MCF 10A (cell line): Measurements from ENCODE around the gene MACIR. TPM values are rescaled to one million over a fixed set of nuclear protein-coding genes. Genes with fewer than 3 reads are reported as not detected.
A peak's percentile ranks its signal among the peaks of the same experiment; 100 is the strongest.

Source experiments
- BruUV-seq: library from RNA; stranded (reverse); fragments of 400-500 nt; replicated peaks from 2 replicates; lab custom pipeline; 2021; lab: Mats Ljungman, UMichigan
- CTCF ChIA-PET: fragments of 300-600 bp; sonication (Branson Sonifier 250); formaldehyde crosslinking; extraction: SDS; loops from one replicate; lab custom pipeline; 2021; ENCODE audit warnings: antibody characterized with exemption, inconsistent platforms; lab: Yijun Ruan, JAX
- POLR2A ChIA-PET: fragments of 300-600, 350-650 bp; sonication (Branson Sonifier 250); formaldehyde crosslinking; extraction: SDS; loops from one replicate; lab custom pipeline; 2020; ENCODE audit warnings: antibody characterized with exemption, inconsistent platforms; lab: Yijun Ruan, JAX
- DNase-seq: peaks from one replicate; pipeline ENCODE4 v3.0.0-alpha.2; 2018; ENCODE audit not compliant: unreplicated experiment
- H3K27ac Mint-ChIP-seq: one replicate; pipeline ENCODE4 v1.8.0; 2022; ENCODE audit warnings: mild to moderate bottlenecking, low read depth, mixed read lengths; ENCODE audit not compliant: unreplicated experiment
- H3K27me3 Mint-ChIP-seq: one replicate; pipeline ENCODE4 v1.8.0; 2022; ENCODE audit warnings: mixed read lengths; ENCODE audit not compliant: insufficient read depth, unreplicated experiment
- H3K36me3 Mint-ChIP-seq: one replicate; pipeline ENCODE4 v1.8.0; 2022; ENCODE audit warnings: mild to moderate bottlenecking, moderate library complexity, mixed read lengths; ENCODE audit not compliant: insufficient read depth, unreplicated experiment
- H3K4me1 Mint-ChIP-seq: one replicate; pipeline ENCODE4 v1.8.0; 2022; ENCODE audit warnings: mixed read lengths; ENCODE audit not compliant: insufficient read depth, unreplicated experiment
- H3K4me3 Mint-ChIP-seq: one replicate; pipeline ENCODE4 v1.8.0; 2022; ENCODE audit warnings: mild to moderate bottlenecking, moderate library complexity, mixed read lengths; ENCODE audit not compliant: unreplicated experiment
- H3K9me3 Mint-ChIP-seq: one replicate; pipeline ENCODE4 v1.8.0; 2022; ENCODE audit warnings: mixed read lengths; ENCODE audit not compliant: unreplicated experiment
- intact Hi-C: fragments of 100-400 bp; cut with micrococcal nuclease; formaldehyde crosslinking; loops from 2 replicates; pipeline ENCODE4 v1.14.1; 2022
- total RNA-seq: library from RNA; stranded (reverse); gene quantifications from 2 replicates; pipeline ENCODE4 v1.2.3, GENCODE V29; 2022
- TF ChIP-seq, protein P1 (sequence below): fragments of 200-600 bp; IDR thresholded peaks from one replicate; pipeline ENCODE4 v1.8.0; 2022; ENCODE audit warnings: antibody characterized with exemption, mild to moderate bottlenecking; ENCODE audit not compliant: unreplicated experiment

MACIR gene
- total RNA-seq, 1 experiment from 2014 or later, result 8.9 TPM

DNA sequence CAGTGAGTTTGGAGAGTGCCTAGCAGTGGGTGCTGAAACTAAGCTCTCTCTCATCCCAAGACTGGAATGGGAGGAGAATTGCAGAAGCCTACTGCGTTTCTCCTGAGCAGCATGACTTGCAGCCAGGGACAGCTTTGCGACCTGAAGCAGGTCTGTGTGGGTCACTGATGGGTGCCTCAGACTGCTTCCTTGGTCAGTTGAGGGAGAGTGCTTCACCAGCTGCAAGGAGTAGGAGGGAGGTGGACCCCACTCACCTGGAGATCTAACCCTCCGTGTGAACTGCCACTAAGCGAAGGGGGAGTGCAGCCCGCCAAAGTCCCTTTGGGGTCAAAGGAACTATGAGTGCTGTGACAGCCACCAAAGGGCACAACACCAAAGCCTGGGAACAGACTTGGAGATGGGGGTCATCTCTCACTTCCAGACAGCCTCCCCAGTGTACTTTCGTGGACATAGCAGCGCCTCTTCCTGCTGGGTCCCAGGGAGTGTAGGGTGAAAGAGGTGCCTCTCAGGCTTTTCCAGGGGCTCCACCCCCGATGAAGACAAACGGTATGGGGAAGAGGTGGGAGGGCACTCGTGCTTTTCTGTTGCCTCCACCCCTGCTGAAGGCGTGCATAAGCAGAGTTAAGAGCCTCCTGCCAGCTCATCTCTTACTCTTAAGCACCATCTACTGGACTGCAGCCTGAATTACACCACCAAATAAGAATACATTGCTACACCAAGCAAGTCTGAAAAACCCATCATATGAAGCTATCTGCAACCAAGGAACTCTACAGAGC is 34.3 kb upstream of the MACIR start:
- CTCF ChIA-PET, result interaction anchor here (0.5 to 3.8 kb wide), 38 partner anchors 8 to 639 kb away, joined by 3 to 58 read pairs (median 4); no protein-coding TSS in a partner anchor
- TF ChIP-seq, protein P1, sequence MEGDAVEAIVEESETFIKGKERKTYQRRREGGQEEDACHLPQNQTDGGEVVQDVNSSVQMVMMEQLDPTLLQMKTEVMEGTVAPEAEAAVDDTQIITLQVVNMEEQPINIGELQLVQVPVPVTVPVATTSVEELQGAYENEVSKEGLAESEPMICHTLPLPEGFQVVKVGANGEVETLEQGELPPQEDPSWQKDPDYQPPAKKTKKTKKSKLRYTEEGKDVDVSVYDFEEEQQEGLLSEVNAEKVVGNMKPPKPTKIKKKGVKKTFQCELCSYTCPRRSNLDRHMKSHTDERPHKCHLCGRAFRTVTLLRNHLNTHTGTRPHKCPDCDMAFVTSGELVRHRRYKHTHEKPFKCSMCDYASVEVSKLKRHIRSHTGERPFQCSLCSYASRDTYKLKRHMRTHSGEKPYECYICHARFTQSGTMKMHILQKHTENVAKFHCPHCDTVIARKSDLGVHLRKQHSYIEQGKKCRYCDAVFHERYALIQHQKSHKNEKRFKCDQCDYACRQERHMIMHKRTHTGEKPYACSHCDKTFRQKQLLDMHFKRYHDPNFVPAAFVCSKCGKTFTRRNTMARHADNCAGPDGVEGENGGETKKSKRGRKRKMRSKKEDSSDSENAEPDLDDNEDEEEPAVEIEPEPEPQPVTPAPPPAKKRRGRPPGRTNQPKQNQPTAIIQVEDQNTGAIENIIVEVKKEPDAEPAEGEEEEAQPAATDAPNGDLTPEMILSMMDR, result peak; percentile 65
- H3K4me3 Mint-ChIP-seq, result no peak overlapping the region
- no peaks in the 10 kb centered on the region for H3K27me3 Mint-ChIP-seq
- H3K36me3 Mint-ChIP-seq, result no peaks in the 10 kb centered on the region
- peak; percentile 74 for DNase-seq
- H3K9me3 Mint-ChIP-seq, result no peaks in the 10 kb centered on the region
- intact Hi-C loops, result loop anchor here (1.0 to 2.0 kb wide), 2 partner anchors 641 to 688 kb away; no protein-coding TSS in a partner anchor
- no TSS peak for BruUV-seq
- H3K4me1 Mint-ChIP-seq, result no peaks in the 10 kb centered on the region
- POLR2A ChIA-PET, result interaction anchor here (0.7 to 1.3 kb wide), 2 partner anchors 34 to 466 kb away, joined by 3 to 5 read pairs; partner anchors contain the start of gene MACIR
- no peak overlapping the region for H3K27ac Mint-ChIP-seq

DNA sequence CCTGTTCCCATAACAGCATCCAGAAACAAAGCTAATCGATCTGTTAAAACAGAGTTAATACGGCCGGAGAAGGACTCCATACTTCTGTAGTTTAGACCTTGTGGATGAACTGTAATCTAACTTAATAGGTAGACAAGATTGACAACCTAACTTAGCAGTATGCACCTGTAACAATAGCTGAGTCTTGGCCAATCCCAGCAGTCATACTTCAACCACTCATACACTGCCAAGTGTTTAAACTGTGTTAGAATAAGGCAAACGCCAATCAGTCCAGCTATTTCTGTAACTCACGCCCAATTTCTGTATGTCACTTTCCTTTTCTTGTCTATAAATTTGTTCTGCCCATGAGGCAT is 33.7 kb upstream of the MACIR start:
- Mint-ChIP-seq H3K27me3 (no peaks in the 10 kb centered on the region), H3K36me3 (no peaks in the 10 kb centered on the region), H3K4me3 (no peak overlapping the region), H3K9me3 (no peaks in the 10 kb centered on the region), H3K27ac (no peak overlapping the region), H3K4me1 (no peaks in the 10 kb centered on the region)
- BruUV-seq, result no TSS peak
- no peak for DNase-seq
- ChIA-PET POLR2A (interaction anchor here (0.7 to 1.3 kb wide), 2 partner anchors 34 to 467 kb away, joined by 3 to 5 read pairs; partner anchors contain the start of gene MACIR), CTCF (interaction anchor here (0.5 to 3.8 kb wide), 36 partner anchors 8 to 639 kb away, joined by 3 to 58 read pairs (median 4); no protein-coding TSS in a partner anchor)
- intact Hi-C loops, result loop anchor here (1.0 to 2.0 kb wide), 2 partner anchors 642 to 688 kb away; no protein-coding TSS in a partner anchor
- TF ChIP-seq, protein P1, result peak; percentile 1

DNA sequence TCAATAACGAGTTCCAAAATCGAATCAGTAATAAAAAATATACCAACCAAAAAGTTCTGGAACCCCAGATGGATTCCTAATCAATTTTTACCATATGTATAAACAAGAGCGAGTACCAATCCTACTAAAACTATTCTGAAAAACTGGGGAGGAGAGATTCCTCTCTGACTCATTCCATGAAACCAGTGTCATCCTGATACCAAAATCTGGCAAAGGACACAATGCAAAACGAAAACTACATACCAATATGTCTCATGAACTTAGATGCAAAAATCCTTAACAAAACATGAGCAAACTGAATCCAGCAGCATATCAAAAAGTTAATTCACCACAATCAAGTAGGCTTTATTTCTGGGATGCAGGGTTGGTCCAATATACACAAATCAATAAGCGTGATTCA is 30.5 kb upstream of the MACIR start:
- no peak overlapping the region for H3K4me3 Mint-ChIP-seq
- no peaks in the 10 kb centered on the region for H3K27me3 Mint-ChIP-seq
- no peaks in the 10 kb centered on the region for H3K4me1 Mint-ChIP-seq
- intact Hi-C loops, result no loop called here
- no peak for DNase-seq
- TF ChIP-seq, protein P1, result no peak
- H3K27ac Mint-ChIP-seq, result no peak overlapping the region
- ChIA-PET POLR2A (no interaction called here), CTCF (no interaction called here)
- H3K36me3 Mint-ChIP-seq, result no peaks in the 10 kb centered on the region
- H3K9me3 Mint-ChIP-seq, result no peaks in the 10 kb centered on the region
- BruUV-seq, result no TSS peak

DNA sequence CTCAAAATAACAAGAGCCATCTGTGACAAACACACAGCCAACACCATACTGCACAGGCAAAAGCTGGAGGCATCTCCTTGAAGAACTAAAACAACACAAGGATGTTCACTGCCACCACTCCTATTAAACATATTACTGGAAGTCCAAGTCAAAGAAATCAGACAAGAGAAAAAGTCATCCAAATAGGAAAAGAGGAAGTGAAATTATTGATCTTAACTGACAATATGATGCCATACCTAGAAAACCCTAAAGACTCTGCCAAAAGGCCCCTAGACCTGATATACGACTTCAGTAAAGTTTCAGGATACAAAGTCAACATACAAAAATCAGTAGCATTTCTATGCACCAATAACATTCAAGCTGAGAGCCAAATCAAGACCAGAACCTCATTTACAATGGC is 30.0 kb upstream of the MACIR start:
- Mint-ChIP-seq H3K4me3 (no peak overlapping the region), H3K9me3 (no peaks in the 10 kb centered on the region), H3K27me3 (no peaks in the 10 kb centered on the region), H3K36me3 (no peaks in the 10 kb centered on the region), H3K27ac (no peak overlapping the region), H3K4me1 (no peaks in the 10 kb centered on the region)
- ChIA-PET POLR2A (no interaction called here), CTCF (interaction anchor here (0.6 kb wide), 1 partner anchor 13 kb away, joined by 3 read pairs; no protein-coding TSS in a partner anchor)
- TF ChIP-seq, protein P1, result no peak
- DNase-seq, result no peak
- intact Hi-C loops, result no loop called here
- BruUV-seq, result no TSS peak
